Stimulated activated naive CD8-positive, alpha-beta T cell treated with anti-CD3 and anti-CD28 coated beads, Interleukin-15, Interleukin-2, amounts not matched to agents 100 U/mL and 50 U/mL, for 24 hours (primary cell): ENCODE data around the gene CEP63.
"Not testable (repeated sequence)": the region's sequence is repeated elsewhere in the genome, so short reads cannot be mapped to it uniquely, and the experiment has no call there.

Experiments used
- ATAC-seq: fragments of 150-1000 bp; cut with Tn5 transposase; one replicate; pipeline ENCODE4 v1.10.0; 2021
- DNase-seq: peaks from one replicate; pipeline ENCODE4 v3.0.0; 2021

The CEP63 gene

DNA sequence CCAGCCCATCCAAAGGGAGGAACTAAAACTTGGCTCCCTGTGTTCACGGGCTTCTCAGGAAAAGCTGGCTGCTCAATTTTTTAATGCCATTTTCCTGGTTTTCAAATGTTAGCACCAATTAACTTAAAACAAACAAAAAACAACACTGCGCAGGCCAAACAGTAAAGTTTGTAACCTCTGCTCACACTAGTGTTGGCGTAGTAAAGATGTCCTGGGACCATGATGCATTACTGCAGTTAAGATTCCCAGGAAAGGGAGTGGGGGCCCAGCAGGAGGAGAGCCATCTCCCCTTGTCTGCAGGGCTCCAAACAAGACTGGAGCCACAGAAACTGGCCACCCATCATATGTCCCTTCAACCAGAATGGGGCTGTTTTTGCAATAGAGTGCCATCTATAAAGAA, 91.0 kb downstream of the CEP63 start:
- ATAC-seq (no peak), DNase-seq (no peak)

DNA sequence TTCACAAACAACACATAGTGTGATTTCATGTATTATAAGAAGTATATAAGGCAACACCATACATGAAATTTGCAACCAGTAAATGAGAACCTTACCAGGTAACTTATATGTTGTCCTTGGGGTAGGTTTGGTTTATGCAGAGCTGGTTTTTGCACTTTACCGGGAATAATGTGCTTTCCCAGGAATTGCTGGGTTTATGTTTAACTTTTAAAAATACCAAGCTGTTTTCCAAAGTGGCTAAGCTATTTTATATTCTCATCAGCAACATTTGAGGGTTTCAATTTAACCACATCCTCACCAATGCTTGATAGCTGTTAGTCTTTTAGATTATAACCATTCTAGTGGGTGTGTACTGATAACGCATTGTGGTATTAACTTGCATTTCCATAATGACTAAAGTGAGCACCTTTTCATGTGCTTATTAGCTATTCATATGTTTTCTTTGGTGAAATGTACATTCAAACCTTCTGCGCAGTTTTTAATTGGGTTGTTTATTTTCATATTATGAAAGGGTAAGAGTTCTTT, 93.3 kb downstream of the CEP63 start:
- ATAC-seq (no peak), DNase-seq (no peak)

DNA sequence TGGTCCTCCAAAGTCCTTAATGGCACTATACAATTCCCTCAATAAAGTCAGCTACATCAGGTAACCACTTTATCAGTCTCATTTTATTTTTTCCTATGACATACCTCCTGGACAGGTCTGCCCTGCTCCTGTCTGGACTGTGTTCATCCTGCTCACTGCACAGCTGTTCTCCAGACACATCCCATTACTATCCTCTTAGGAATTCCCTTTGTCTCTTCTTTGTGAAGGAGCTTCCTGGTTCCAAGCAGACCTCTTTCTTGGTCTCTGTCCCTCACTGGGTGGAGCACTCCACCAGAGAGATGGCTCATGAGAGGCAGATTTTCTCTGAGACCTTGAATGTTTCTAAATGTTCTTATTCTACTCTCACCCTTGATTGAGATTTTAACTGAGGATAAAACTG, 104.9 kb downstream of the CEP63 start:
- ATAC-seq (no peak), DNase-seq (no peak)

GRCh38 chr3:134592806-134593205, 106.9 kb downstream of the CEP63 start:
- ATAC-seq (no peak), DNase-seq (no peak)

GRCh38 chr3:134594331-134594741, 108.5 kb downstream of the CEP63 start:
- DNase-seq: no peak
- no peak for ATAC-seq

DNA sequence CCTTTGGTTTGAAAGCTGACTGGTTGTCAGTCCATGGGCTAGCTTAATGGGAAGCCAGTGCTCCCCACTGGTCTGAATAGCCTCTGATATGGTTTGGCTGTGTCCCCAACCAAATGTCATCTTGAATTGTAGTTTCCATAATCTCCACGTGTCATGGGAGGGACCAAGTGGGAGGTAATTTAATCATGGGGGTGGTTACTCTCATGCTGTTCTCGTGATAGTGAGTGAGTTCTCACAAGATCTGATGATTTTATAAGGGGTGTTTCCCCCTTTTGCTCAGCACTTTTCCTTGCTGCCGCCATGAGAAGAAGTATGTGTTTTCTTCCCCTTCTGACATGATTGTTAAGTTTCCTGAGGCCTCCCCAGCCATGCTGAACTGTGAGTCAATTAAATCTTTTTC, 109.1 kb downstream of the CEP63 start:
- not testable (repeated sequence) for ATAC-seq, DNase-seq

DNA sequence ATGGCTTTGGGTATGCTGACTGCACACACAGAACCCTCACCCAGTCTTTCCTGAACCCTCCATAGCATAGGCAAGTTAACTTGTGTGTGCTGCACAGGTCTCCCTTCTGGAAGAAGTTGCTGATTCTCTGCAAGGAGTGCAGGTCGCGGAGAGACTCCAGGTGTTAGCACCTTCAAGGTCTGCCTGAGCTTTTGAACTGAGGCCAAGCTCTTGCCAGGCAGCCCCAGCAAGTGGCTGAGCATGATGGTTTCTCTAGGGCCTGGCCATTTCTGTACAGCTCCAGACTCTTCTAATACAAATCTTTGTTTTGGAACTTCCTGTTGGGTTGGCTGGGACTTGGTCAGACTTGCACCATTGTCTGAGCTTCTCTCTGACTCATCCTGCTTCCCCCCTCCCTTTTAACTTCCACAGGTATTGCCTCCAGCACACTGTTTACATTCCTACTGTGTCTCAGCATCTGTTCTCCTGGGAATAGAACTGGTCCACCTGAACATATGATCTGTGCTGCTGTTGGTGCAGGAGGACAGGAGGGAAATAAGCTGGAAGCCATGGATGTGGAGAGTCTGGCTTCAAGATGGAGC, 111.6 kb downstream of the CEP63 start:
- no peak for DNase-seq
- ATAC-seq: no peak

DNA sequence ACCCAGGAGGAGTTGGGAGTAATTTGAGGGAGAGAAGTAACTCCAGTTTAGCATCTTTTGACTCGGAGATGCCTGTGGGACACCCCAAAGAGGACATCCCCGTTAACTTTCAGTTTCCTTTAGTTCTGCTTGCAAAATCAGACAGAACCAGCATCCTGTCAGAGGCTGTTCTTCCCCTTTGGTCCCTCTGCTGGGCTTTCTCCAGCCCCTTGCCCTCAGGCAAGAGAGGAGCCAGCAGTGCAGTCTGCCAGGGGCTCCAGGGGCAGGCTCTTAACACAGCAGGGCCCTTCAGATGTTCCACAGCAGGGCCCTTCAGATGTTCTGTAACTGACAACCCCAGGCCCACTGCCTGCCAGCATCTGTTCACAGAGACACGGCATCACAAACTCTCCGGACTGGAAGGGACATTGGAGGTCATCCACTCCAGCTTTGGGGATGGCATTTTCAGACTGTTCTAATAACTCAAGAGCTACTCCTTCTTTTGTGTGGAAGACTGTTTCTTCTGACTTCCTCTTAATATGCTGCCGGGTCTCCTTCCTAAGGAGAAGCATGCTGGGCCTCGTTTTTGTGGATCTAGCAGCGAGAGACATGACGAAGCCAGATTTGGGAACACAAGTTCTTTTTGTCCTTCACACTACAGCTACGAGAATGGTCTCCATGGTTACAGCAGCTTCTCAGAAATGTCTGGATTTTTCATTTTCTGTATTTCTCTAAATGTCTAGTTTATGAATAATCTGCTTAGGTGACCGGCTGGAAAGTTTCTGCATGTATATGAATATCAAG, 113.1 kb downstream of the CEP63 start:
- ATAC-seq: no peak
- no peak for DNase-seq

DNA sequence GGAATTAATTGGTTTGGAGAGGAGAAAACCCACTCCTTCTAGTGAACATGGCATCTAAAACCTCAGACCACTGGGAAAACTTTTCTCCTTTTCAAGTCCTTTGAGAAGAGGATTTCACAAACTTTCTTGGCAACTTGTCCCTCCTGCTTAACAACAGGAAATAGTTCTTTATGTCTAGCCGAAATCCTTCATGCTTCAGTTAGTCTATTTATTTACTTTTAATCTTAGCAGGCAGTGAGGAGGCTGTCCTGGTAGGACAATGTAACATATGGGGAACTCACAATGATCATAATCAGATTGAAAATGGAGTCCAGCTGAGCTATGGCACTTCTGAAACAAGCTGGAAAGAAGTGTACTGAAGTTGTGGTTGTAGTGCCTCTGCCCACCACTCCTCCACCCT, 114.3 kb downstream of the CEP63 start:
- DNase-seq (no peak), ATAC-seq (no peak)

GRCh38 chr3:134600685-134601463, 115.0 kb downstream of the CEP63 start:
- ATAC-seq (peak; percentile 44), DNase-seq (peak; percentile 77)

GRCh38 chr3:134601539-134602439, 115.9 kb downstream of the CEP63 start:
- ATAC-seq: no peak
- no peak for DNase-seq

DNA sequence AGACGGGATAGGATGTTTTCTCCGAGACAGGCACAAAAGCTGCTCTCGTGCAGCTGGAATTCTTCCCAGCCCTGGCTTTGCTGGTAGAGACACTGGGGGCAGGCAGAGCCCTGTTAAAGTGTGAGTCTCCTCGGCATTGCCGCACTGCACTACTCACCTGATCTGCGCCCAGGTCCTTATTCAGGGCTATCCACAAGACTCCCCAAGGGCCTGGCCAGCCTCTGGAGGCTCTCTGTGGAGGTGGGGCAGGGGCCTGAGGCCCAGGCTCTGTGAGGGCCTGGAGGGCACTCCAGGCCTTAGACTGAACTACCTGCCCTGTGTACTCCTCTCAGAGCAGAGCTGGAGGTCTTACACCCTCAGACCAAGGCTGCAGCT, 116.6 kb downstream of the CEP63 start:
- DNase-seq: no peak
- no peak for ATAC-seq

DNA sequence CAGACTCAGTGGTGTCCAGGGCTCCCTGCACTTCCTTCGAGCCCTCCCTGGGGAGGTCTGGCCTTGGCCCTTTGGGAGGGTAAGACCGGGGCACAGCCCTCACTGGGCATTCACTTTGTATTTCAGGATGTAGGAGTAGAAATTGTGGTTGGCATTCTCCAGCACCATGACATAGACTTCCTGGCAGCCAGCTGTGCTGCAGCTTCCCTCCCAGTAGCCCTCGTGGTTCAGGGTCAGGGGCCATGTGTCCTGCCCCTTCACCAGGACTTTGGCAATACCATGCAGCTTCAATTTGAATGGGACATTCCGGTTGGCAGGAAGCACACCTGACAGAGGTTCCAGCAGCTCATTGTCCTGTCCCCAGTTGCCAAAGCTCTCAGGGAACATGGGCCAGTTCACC, 117.6 kb downstream of the CEP63 start:
- ATAC-seq (no peak), DNase-seq (no peak)

- ATAC-seq (no peak), DNase-seq (no peak)
Observed at GRCh38 chr3:134603956-134604355, 118.1 kb downstream of the CEP63 start.

GRCh38 chr3:134605556-134605955, 119.7 kb downstream of the CEP63 start:
- DNase-seq (no peak), ATAC-seq (no peak)

- ATAC-seq (no peak), DNase-seq (no peak)
Observed at GRCh38 chr3:134606033-134607025, 120.5 kb downstream of the CEP63 start.

- ATAC-seq: no peak
- no peak for DNase-seq
Observed at GRCh38 chr3:134607054-134608022, 121.5 kb downstream of the CEP63 start.

DNA sequence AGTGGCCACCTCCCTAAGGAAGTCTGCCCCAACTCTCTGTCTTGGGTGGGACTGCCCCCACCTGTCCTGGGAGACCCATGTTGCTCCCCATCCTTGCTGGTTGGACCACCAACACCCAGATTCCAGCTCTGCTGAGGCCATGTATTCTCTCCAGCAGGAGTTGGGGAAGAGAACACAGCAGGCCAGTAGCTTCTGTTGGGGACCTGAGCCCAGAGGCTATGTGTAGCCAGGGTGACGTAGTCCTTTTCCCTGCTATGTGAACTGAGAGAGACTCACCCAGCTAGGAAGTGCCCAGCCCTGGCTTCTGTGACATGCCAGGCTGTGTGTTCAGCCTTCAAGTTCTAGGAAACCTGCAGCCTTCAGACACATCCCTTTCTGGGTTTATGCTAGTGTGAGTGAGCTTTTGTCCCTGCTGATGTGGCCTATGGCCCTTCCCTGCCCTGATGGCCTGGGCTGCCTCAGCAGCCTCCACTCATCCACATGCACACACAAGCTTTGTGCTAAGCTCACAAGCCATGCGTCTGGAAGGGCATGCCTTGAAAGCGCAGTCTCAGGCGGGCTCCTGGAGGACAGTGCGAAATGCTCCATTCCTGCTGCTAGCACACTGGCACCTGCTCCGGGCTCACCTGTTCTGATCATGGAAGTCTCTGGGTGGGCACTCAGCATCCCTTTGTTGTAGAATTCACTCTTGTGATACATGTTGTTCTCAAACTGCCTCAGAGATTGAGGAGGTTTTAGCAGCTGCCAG, 122.3 kb downstream of the CEP63 start:
- no peak for ATAC-seq
- DNase-seq: no peak
